Stimulated activated CD4-positive, alpha-beta T cell treated with anti-CD3 and anti-CD28 coated beads, Interleukin-1b, Interleukin-23, amount 100 ng/mL, for 1 hour (primary cell): ENCODE measurements around the gene TOX3.

Experiments used
- DNase-seq, 2 donors: peaks; one replicate each; pipeline ENCODE4 v3.0.0-alpha.2; 2020; ENCODE audit warnings: low read depth in 2 of 2

TOX3 gene

DNA sequence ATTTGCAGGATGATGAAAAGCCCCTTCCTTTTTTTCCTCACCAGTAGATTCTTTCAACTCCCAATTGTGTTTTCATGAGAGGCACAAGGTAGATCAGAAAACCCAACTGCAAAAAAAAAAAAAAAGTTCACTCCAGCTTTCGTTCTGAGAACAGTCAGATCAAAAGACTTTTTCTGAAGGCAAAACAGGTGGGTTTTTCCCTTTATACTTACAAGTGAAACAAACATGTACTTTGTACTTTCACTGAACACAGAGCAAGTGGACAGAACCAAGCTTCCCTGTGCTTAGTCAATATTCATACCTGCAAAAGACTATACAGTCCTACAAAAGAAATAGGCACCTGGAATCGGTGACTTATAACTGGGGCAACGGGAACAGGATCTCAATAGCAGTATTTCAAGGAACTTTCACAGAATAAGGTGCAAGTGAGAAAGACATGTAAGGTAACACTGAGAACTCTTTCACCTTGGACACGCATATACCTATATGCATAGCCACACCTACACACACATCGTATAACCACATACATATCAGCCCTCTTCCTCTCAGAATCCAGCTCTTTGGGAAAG lies 54.1 kb downstream of the TOX3 start:
- no peak for DNase-seq

DNA sequence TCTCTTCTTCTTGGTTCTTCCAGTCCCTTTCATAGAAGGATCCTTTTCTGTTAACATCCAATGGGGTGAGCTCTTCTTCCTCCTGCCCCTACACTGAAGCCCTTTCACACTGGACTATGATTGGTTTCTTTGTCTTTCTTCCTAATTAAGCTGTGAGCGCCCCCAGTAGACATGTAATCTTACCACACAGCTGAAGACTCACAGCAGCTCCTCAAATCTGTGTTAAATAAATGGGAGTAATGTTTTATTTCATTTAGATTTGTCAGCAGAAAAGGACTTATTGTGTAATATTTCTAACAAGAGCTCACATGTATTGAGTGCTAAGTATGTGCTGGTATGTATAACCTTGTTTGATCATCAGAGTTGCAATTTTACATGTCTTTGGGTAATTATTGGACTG lies 55.7 kb downstream of the TOX3 start:
- no peak for DNase-seq

DNA sequence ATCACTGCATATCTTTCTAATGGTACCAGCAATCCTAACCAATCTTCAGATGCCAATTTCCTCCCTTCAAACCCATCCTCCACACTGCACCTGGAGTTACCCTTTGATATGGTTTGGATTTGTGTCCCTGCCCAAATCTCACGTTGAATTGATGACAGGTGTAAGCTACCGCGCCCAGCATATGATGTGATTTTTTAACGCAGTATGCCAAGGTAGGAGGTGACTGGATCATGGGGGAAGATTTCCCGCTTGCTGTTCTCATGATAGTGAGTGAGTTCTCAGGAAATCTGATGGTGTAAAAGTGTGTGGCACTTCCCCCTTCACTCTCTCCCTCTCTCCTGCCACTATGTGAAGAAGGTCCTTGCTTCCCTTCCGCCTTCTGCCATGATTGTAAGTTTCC lies 57.0 kb downstream of the TOX3 start:
- no peak for DNase-seq

DNA sequence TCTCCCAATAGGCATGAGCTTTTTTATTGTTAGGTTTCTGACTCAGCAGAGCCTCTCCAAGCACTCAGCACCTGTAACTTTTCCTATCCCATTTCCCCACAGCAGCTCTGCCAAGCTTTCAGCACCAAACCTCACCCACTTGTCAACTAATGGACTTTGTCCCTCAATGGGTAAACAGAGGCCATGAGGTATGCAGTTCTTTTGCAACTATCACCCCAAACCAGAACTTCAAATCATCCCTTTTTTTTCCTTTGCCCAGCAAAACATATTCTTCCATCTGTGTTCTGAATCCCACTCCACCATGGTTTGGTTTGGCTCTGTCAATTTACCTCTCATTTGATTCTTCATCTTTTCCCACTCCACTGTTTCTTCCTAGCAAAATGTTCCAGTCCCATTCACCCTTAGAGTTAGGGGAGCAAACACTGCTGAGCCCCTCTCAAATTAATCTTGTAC lies 58.1 kb downstream of the TOX3 start:
- no peak for DNase-seq

DNA sequence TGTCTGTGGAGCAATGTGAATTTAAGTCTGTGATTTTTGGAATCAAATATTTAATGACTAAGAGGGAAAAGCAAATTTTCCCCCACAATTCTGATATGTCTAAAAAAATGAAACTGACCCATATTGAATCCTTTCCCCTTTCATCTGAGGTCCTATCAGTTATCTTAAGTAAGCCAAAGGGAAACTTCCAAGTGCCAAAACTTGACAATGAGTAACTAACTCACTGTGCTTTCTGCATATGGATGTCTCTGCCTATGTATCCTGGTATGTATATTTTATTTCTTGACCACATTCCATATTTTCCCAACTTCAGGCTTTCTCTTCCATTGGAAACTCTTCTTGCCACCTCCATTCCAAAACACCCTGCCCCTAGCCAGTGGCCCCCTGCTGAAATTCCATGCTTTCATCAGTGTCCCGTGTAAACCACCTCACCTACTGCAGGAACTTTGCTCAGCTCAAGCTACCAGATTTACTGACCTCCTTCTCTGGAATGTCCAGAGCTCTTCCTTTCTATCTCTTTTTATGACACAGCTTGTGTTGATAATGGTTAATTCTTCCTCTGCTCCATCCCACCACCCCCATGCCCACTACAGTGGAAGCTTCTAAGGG lies 59.0 kb downstream of the TOX3 start:
- no peak for DNase-seq

DNA sequence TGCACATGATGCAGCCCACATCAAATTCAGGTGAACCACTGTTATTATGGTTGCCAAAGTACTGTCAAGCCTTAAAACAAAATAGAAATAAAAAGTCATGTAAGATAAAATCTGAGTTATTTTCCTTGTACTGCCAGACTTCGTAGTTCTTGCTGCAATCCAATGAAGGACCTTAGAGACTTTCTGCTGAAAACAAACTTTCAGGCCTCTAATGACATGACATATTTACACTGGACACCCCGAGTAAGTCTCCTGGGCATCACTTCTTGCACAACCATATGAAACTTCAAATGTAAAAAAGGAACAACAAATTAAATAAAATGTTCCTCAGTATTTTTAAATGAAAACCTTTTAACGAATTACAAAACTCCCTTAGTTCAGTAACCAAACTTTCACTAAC lies 66.7 kb downstream of the TOX3 start:
- no peak for DNase-seq

DNA sequence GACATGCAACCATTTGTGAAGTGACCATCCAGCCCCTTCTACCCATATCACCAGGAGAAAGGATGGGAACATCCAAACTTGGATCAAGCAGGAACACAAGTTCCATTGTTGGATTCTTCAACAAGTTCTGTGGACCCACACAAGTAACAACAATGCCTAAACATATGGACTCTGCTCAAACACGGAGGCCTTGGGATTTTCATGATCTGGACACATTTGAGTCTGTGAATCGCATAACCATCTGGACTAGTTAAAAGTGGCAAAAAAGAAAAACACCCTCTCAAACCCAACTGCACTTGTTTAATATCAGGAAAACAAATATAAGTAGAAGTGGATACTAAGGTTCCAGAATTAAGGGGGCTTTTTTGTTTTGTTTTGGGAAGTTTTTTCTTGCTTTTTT lies 70.8 kb downstream of the TOX3 start:
- no peak for DNase-seq

DNA sequence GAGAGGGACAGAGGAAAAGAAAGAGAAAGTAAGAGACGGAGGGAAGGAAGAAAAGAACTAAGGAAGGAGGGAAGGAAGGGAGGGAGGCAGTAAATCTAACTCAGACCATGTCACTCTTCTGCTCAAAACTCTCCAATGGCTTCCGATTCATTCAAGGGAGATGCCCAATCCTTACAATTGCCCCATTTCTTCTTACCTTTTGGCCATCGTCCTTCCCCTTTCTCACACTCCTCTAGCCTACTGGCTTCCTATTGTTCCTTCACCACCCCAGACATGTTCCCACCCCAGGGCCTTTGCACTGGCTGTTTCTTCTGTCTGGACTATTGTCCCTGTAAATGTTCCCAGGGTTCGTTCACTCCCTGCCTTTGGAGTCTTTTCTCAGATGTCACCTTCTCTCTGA lies 72.3 kb downstream of the TOX3 start:
- no peak for DNase-seq

DNA sequence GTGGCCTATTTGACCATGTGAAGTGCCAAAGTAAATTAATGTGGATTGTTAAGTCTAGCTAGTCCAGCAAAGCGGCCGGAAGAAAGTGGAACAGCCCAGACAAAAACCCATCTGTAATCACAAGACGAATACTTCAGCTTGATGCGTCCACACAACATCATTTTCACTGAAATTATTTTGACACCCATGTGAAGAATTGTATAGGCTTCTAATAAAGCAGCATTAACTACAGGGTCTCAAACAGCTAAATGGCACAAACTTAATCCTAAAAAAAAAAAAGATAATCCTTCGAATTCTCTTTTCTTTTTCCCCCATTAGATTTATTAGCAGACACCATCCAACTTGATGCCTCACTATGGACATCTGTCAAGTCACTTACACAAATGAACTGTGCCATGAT lies 73.8 kb downstream of the TOX3 start:
- no peak for DNase-seq

DNA sequence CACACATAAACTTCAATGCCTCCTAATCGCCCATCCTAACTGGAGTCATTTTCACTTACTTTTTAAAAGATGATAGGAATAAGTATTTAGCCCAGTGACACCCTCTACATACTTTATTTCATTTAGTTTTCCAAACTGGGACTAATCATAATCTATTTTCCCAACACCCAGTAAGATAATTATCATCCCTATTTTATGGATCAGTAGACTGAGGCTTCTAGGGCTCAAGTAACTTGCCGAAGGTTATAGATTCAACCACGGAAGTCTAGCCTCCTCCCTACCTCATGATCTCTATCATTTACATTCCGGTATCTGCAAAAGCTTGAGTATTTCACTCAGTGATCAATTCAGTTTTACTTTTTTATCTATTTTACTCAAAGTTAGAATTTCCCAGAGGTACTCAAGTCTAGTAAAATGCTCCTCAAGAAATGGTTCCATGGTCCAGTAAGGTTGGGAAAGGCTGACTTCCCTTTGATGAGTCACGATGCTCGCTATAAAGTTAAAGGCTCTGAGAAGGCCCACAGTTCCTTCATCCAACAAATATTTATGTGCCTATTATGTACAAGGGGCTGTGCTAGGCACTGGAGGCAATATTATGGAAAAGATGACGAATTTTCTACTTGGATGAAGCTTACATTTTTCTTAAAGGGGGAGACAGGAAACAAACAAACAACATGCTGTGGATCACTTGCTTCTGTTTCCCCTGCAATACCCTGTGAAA lies 75.1 kb downstream of the TOX3 start:
- DNase-seq = no peak

DNA sequence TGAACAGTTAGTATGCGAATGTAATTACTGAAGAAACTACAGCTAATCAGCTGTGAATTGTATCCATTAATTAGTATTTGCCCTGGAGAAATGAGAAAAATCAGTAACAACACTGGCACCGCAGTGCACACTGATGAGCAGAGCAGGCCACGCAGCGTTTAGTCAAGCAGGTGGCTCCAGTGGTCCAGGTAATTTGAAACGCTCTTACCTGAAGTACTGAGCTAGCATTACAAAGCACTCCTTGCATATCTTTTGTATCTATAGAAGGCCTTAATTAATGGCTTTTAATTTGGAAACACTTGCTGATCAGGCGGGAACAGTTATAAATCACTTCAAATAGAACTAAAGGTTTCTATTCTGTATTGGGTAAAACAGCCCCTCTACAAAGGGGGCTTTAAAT lies 76.4 kb downstream of the TOX3 start:
- no peak for DNase-seq

DNA sequence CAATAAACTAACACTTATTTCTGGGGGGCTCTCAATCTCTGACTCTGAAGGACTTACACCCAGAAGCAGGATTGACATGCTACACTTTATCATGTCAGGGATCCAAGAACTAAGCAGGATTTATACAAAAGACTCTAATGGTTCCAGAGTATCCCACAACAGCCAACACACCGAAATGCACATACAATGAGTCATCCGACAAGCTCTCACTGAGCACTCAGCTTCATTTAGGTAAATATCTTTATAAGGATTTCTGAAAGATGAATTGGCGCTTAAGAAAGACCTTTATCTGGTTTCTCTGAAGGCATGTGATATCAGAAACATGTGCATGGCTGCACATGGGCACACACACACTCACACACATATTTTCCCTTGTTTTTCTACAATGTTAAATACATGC lies 77.2 kb downstream of the TOX3 start:
- no peak for DNase-seq

DNA sequence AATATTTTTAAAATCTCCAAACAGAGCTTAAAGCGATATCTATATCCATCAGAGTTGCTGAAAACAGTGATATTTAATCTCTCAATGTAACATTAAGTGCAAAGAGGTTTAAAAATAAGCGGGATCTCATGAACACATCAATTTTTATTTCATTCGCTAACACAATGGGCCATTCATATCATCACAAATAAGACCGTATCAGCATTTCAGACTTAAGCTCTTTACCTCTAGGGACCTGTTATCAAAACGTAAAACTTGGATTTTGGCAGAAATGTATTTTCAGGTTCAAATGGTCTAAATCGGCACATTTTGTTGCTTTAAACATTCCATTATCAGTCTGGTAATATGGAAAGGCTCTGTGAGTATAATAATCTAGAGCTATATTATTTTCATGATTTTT lies 77.9 kb downstream of the TOX3 start:
- no peak for DNase-seq

DNA sequence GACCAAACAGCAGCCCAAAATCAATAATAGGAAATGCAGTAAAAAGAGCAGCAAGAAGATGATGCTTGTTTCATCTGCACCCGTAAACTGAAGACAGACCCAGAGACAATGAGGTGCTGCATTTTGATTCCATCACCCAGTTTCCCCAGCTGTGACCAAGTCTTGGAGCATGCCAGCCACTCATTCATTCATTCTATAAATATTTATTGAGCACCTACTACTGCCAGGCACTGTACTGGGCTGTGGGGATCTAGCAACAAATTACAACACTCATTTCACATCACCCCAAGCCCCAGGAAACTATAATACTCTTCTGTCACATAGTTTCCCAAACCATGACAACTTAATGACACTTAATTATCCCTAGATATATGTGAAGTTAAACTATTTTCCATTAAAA lies 79.2 kb downstream of the TOX3 start:
- DNase-seq = no peak

DNA sequence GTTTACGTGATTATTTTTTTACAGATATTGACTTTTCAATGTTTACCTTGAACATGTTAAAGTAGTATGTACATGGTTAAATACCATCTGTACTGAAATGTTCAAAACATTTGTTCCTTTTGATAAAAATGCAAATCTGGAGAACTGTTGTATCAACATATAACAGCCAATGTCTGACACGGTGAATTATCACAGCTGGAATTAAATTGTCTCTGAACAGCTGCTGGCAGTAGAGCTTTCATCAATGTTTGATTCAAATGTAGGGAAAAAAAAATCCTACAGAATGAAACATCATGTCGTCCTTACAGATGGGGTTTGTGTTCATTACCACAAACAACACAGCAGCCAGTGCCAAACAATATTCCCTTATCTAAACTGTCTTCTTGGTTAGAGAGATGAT lies 79.9 kb downstream of the TOX3 start:
- no peak for DNase-seq

DNA sequence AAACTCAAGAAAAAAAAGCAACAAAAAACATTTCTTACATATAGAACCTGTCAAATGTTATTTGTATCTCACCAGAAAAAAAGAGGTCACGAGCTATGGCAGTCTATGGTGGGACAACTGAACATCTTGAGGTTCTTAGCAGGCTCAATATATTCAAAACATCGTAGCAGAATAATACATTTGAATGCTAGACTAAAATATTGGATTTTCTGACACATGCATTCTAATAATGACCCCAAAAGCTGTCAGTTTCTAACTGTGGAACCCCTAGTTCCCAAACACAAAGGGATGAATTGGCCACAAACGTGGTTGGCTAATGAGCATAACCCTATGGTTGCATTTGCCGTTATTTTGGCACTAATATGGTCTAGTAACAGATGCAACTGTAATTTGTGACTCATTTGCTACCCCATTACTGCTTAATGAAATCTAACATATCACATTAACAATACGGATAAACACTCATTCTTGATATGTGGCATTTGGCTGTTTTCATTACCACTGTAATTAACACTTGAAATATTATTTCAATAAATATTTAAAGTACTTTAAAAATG lies 81.2 kb downstream of the TOX3 start:
- no peak for DNase-seq

DNA sequence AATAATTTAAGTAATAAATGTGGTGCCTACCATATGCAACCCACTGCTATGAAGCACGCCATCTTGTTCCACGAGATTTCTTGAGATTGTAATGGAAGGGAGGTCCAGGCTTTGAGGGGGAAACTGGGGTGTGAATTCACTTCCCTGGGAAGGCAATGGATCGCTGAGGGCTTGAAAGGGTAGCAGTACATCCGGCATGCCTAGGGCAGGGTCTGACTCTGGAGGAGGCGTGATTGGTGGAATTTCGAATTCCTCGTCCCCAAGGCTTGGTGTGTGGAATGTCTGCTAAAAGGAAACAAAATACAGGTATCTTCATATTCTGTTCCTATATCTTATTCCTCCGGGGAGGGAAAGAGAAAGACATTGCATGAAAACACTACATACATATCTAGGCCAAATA lies 83.0 kb downstream of the TOX3 start:
- no peak for DNase-seq

DNA sequence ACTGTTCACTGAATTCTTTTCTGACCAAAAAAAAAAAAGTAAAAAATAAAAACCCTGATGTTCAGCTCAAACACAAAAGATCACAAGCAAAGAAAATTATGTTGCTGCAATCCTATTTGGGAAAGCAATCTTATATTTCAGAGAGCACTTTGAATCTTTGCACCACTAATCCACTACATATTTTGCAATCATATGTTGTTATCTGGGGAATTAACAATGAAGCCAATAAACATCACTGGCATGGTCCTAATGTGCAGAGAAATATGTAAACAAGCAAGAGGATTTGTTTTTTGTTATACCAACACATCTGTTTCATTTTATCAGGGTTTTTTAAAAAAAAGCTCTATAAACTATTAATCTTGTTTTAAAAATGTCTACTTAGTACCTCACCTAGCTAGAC lies 84.1 kb downstream of the TOX3 start:
- no peak for DNase-seq

DNA sequence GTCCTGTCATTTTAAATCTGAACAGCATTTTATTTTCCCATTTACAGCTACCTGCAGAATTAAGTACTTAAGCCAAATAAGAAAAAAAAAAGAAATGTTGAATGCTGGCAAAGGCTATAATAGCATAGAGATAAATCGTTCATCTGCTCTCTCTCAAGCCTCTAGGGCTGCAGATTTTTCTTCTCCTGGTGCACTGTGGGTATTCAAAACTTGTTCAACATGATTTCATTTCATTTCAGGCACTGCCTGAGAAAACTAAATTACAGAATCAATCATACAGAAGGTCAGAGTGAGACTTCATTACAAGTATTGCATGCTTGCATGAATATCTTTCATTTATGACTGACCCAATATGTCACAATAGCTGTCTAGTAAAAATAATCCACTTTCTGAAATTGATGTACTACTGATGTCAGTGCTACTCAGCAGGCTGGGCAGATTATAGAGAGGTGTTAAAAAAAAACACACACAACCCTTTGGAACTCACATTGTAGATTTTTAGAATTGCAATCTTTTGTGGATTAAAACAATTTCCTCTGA lies 86.2 kb downstream of the TOX3 start:
- no peak for DNase-seq

DNA sequence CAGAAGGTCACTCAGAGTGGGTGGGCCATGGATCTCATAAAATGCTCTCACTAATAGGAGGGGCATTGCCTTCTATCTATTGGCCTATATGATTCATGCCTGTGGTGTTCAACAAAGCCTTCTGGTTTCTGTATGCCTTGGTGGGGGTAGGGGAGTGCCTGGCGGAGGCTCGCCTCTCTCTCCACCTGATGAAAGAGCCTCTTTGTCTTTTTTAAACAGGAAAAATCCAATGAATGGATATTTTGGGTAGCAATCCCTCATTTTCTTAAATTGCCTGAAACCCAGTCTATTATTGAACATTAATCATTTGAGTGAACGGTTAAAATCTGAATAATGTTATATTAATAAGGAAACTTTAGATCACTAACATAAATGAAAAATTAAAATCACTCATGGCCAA lies 90.6 kb downstream of the TOX3 start:
- DNase-seq = no peak

DNA sequence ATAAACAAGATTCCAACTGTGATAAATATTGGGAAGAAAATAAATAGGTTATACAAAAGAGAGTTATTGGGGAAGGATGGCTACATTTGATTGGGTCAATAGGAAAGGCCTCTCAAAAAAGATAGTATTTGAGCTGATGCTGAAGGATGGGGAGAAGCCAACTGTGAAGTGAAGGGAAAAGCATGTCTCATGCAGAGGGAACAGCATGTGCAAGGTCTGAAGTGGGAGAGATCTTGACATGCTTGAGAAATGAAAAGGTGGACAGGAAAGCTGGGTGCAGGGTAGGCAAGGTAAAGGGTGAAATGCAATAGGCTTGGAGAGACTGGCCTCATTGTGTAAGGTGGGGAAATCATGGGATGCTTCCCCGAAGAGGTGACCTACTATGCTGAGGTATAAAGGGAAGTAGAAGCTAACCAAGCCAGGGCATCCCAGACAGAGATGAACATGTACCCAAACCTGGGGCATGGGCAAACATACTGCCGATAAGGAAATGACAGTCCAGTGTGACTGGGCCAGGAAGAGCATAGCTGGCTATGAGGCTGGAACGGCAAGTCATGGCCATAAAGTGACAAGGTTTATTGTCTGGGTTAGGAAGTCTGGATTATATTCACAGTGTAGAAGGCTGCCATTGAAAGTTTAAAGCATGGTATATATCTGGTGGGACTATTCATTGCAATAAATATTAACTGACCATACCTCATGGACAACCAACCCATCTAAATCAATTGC lies 91.2 kb downstream of the TOX3 start:
- no peak for DNase-seq

DNA sequence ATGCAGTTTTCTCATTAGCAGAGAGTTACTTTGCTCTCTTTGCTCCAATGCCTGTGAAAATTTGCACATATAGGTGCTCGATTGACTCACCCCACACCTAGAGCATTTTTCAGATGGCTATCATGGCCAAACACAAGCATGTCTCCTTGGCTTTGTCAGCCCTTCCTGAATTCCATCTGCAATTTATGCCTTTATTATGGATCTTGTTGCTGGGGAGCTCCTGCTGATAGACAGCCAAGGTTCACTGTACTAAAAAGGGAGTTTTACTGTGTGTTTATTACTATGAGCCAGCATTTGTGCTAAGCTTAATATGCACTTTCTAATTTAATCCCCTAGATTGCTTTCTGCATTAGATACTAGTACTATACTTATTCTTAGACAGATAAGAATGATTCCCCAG lies 93.3 kb downstream of the TOX3 start:
- no peak for DNase-seq
